ENCODE data around the gene SP1. TPM values are rescaled to one million over a fixed set of nuclear protein-coding genes. Genes with fewer than 3 reads are reported as not detected.
"Not testable (repeated sequence)": the region's sequence is repeated elsewhere in the genome, so short reads cannot be mapped to it uniquely, and the experiment has no call there.

SP1 gene
- total RNA-seq, 1 donor from 2014 or later = 50.6 TPM

DNA sequence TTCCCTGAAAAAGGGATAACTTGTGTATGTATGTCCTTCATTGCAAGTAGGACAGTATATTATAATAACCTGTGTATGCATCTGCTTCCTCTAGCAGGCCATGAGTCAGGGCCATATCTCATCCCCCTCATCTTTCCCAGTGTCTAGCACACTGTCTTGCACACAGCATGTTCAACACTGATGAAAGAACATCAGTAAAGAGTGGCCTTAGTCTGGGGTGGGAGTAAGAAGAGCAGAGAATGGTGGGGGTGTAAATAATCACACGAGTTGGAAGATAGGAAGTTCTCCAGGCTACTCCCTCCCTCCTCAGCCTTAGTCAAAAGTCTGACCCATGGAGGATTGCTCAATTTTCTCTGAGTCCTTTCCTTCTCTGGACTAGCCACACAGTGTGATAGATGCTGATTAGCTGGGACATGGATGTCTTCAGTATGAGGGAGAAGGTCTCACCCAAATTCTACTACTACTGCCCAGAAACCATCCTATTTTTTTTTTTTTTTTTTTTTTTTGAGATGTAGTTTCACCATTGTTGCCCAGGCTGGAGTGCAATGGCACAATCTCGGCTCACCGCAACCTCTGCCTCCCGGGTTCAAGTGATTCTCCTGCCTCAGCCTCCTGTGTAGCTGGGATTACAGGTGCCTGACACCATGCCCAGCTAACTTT, 14.6 kb upstream of the SP1 start:
- Histone ChIP-seq H3K27ac (ENCODE audit: low read depth, low read length) (no peak overlapping the region), H2AFZ (ENCODE audit: low read depth, low read length) (no peak overlapping the region), H4K20me1 (ENCODE audit: insufficient read depth, low read length) (no peaks in the 10 kb centered on the region), H3K4me1 (ENCODE audit: insufficient read depth, low read length) (no peaks in the 10 kb centered on the region), H3K9ac (ENCODE audit: low read length) (no peak overlapping the region), H3K4me3 (ENCODE audit: insufficient read depth, low read depth, low read length) (no peak overlapping the region), H3K4me2 (ENCODE audit: low read length) (no peak overlapping the region), H3K27me3 (ENCODE audit: insufficient read depth, low read length) (no peaks in the 10 kb centered on the region), H3K9me3 (ENCODE audit: insufficient read depth, low read depth, low read length) (no peaks in the 10 kb centered on the region), H3K36me3 (ENCODE audit: insufficient read depth, low read length) (no peaks in the 10 kb centered on the region), H3K79me2 (ENCODE audit: insufficient read depth, low read length) (no peaks in the 10 kb centered on the region)
- peaks cover 3% of the 10 kb centered on the region for H3K4me1 Mint-ChIP-seq (ENCODE audit: low read depth, unreplicated experiment)
- H3K4me3 Mint-ChIP-seq (ENCODE audit: unreplicated experiment) = no peak overlapping the region
- no peak overlapping the region for H3K27ac Mint-ChIP-seq (ENCODE audit: unreplicated experiment)
- H3K36me3 Mint-ChIP-seq (ENCODE audit: low read depth, unreplicated experiment) = no peaks in the 10 kb centered on the region
- H3K27me3 Mint-ChIP-seq (ENCODE audit: low read depth, unreplicated experiment) = no peaks in the 10 kb centered on the region
- no peak for FAIRE-seq
- H3K9me3 Mint-ChIP-seq (ENCODE audit: unreplicated experiment) = no peaks in the 10 kb centered on the region
- TF ChIP-seq, protein P1, sequence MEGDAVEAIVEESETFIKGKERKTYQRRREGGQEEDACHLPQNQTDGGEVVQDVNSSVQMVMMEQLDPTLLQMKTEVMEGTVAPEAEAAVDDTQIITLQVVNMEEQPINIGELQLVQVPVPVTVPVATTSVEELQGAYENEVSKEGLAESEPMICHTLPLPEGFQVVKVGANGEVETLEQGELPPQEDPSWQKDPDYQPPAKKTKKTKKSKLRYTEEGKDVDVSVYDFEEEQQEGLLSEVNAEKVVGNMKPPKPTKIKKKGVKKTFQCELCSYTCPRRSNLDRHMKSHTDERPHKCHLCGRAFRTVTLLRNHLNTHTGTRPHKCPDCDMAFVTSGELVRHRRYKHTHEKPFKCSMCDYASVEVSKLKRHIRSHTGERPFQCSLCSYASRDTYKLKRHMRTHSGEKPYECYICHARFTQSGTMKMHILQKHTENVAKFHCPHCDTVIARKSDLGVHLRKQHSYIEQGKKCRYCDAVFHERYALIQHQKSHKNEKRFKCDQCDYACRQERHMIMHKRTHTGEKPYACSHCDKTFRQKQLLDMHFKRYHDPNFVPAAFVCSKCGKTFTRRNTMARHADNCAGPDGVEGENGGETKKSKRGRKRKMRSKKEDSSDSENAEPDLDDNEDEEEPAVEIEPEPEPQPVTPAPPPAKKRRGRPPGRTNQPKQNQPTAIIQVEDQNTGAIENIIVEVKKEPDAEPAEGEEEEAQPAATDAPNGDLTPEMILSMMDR (IDR thresholded peaks at IDR 0.05; ENCODE audit: insufficient read depth, low read depth, low read length) = no peak
- TF ChIP-seq EZH2 (IDR thresholded peaks at IDR 0.05; ENCODE audit: insufficient read depth, low read length) = no peak
- DNase-seq (ENCODE audit: low read depth) = no peak

DNA sequence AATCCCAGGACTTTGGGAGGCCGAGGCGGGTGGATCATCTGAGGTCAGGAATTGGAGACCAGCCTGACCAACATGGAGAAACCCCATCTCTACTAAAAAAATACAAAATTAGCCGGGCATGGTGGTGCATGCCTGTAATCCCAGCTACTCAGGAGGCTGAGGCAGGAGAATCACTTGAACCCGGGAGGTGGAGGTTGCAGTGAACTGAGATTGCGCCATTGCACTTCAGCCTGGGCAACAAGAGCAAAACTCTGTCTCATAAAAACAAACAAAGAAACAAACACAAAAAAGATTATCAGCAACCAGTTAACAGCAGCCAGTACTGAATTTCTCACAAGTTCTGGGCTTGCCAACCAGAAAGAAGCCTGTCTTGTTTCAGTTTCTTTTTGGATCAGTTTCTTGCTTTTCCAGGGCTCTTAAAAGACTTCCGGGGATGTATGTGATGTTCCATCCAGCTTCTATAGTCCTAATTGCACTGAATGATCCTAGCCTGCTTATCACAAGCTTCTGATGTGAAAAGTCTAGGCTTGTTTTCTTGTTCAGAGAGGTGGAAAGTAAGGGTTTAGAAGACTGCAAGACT, 6.3 kb upstream of the SP1 start:
- not testable (repeated sequence) for H2AFZ ChIP-seq (ENCODE audit: low read depth, low read length); H3K4me3 ChIP-seq (ENCODE audit: insufficient read depth, low read depth, low read length); H3K27ac Mint-ChIP-seq (ENCODE audit: unreplicated experiment); H3K4me2 ChIP-seq (ENCODE audit: low read length); H3K9me3 Mint-ChIP-seq (ENCODE audit: unreplicated experiment); H3K36me3 ChIP-seq (ENCODE audit: insufficient read depth, low read length); H3K79me2 ChIP-seq (ENCODE audit: insufficient read depth, low read length); H3K27ac ChIP-seq (ENCODE audit: low read depth, low read length); H3K9ac ChIP-seq (ENCODE audit: low read length); H3K36me3 Mint-ChIP-seq (ENCODE audit: low read depth, unreplicated experiment); FAIRE-seq; H4K20me1 ChIP-seq (ENCODE audit: insufficient read depth, low read length); H3K4me3 Mint-ChIP-seq (ENCODE audit: unreplicated experiment); H3K27me3 Mint-ChIP-seq (ENCODE audit: low read depth, unreplicated experiment); H3K9me3 ChIP-seq (ENCODE audit: insufficient read depth, low read depth, low read length); H3K27me3 ChIP-seq (ENCODE audit: insufficient read depth, low read length); DNase-seq (ENCODE audit: low read depth)
- H3K4me1 ChIP-seq (ENCODE audit: insufficient read depth, low read length) = peaks cover 23% of the 10 kb centered on the region
- peaks cover 17% of the 10 kb centered on the region for H3K4me1 Mint-ChIP-seq (ENCODE audit: low read depth, unreplicated experiment)

DNA sequence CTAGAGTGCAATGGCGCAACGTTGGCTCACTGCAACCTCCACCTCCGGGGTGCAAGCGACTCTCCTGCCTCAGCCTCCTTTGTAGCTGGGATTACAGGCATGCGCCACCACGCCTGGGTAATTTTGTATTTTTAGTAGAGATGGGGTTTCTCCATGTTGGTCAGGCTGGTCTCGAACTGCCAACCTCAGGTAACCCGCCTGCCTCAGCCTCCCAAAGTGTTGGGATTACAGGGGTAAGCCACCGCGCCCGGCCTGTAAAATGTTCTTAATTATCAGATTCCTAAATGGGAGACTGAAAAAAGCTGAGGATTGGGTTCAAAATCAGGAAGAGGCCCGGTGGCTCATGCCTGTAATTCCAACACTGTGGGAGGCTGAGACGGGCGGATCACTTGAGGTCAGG, 5.7 kb upstream of the SP1 start:
- H3K4me1 Mint-ChIP-seq (ENCODE audit: low read depth, unreplicated experiment) = peaks cover 17% of the 10 kb centered on the region
- not testable (repeated sequence) for H4K20me1 ChIP-seq (ENCODE audit: insufficient read depth, low read length); H3K27me3 Mint-ChIP-seq (ENCODE audit: low read depth, unreplicated experiment); H3K27me3 ChIP-seq (ENCODE audit: insufficient read depth, low read length); H3K27ac ChIP-seq (ENCODE audit: low read depth, low read length); FAIRE-seq; H3K9ac ChIP-seq (ENCODE audit: low read length); DNase-seq (ENCODE audit: low read depth); H3K79me2 ChIP-seq (ENCODE audit: insufficient read depth, low read length); H2AFZ ChIP-seq (ENCODE audit: low read depth, low read length); H3K4me2 ChIP-seq (ENCODE audit: low read length); H3K36me3 Mint-ChIP-seq (ENCODE audit: low read depth, unreplicated experiment); H3K27ac Mint-ChIP-seq (ENCODE audit: unreplicated experiment); H3K9me3 Mint-ChIP-seq (ENCODE audit: unreplicated experiment); H3K4me3 ChIP-seq (ENCODE audit: insufficient read depth, low read depth, low read length); H3K4me3 Mint-ChIP-seq (ENCODE audit: unreplicated experiment); H3K9me3 ChIP-seq (ENCODE audit: insufficient read depth, low read depth, low read length); H3K36me3 ChIP-seq (ENCODE audit: insufficient read depth, low read length)
- peaks cover 28% of the 10 kb centered on the region for H3K4me1 ChIP-seq (ENCODE audit: insufficient read depth, low read length)
